Left renal cortex interstitium (tissue), 4 donors: ENCODE data around the gene JAKMIP1. TPM values are rescaled to one million over a fixed set of nuclear protein-coding genes. Genes with fewer than 3 reads are reported as not detected.
"Not testable (repeated sequence)": the region's sequence is repeated elsewhere in the genome, so short reads cannot be mapped to it uniquely, and the experiment has no call there.

Experiments
- DNase-seq, 4 donors: peaks; one replicate each; pipeline ENCODE4 v3.0.0-alpha.2; 2013; ENCODE audit warnings: low read depth in 4 of 4, low spot score in 2 of 4, missing footprints in 1 of 4
- polyA plus RNA-seq, 4 donors: library from polyadenylated mRNA; unstranded; fragments of 120-200 nt; gene quantifications; one replicate each; pipeline ENCODE4 v1.2.1, GENCODE V29; 2013; ENCODE audit not compliant: insufficient read length in 4 of 4

JAKMIP1 gene
- polyA plus RNA-seq, 4 donors = 0.06 to 0.22 (median 0.17) TPM

- DNase-seq = no peak
These were observed 29.5 kb upstream of the JAKMIP1 start for GRCh38 chr4:6229671-6230501.

GRCh38 chr4:6229095-6229494 is 28.7 kb upstream of the JAKMIP1 start:
- no peak for DNase-seq

DNA sequence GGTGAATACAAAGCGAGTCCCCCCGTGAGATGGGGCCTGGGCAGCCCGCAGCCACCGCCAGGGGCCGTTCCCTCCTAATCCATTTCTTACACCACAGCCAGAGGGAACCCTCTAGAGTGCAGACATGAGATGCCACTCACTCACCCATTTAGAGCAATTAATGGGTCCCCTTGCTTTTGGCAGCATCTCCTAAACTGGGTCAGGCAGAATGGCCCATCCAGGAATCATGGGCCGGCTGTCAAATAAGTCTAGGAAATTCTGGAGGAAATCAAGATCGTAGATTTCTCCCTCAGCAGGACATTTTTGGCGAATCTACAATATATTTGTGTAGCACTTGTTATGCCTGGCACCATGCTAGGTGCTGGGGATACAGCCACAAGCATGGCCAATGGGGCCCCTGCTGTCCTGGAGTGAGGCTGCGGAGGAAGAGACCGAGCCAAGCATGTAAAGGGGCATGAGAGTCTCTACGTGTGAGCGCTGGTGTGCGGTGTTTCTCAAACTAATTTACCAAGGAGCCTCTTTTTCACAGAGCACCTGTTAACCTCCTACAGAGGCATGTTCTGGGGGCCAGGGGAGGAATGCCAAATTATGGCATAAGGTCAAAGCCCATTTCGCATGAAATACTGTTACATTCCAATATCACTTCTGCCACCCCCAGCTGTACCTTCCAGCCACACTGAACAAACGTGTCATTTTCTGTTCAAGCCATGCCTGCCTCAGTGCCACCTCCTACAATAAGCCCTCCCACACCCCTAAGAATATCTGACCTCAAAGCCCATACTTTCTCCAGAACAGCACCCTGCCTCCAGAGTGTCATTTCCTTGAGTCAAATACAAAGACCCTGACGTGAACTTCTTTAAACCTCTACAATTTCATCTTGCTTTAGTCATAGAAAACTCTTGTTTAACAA is 28.1 kb upstream of the JAKMIP1 start:
- no peak for DNase-seq

DNA sequence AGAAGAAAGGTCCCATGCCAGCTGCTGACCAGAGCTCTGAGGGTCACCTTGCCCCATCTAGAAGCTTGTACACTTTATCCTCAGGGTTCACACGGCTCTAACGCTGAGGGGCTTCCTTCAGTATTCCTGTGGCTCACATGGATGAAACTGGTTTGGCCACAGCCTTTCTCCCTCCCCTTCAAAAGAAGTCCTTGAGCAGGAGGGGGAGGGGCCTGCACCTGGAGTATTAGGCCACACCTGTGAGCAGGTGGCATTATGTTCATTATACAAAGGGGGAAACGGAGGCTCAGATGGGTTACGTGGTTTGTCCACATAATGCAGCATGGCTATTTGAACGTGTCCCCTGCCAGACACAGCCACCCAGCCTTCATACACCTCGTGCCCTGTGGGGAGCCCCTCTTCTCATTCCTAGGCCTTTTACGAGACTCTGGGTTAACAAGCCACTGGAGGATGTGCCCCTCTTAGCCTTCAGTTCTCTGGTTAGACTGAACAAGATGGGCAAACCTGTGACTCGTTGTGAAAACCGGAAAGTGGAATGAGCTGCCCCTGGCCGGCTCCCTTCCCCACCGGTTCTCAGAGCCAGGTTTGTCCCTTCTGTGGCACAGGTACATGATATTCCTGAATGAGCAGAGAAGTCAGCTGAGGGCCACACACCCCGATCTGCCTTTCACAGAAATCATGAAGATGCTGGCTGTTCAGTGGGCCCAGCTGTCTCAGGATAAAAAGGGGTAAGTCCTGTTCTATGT is 27.2 kb upstream of the JAKMIP1 start:
- DNase-seq = no peak

GRCh38 chr4:6226506-6226905 is 26.2 kb upstream of the JAKMIP1 start:
- DNase-seq = no peak

- DNase-seq = peak in 1 of 4 donors; percentile 68
These were observed 25.1 kb upstream of the JAKMIP1 start for GRCh38 chr4:6225469-6225868.

- DNase-seq = no peak
These were observed 24.4 kb upstream of the JAKMIP1 start for GRCh38 chr4:6224735-6225134.

GRCh38 chr4:6222761-6223292 is 22.5 kb upstream of the JAKMIP1 start:
- DNase-seq = no peak

- no peak for DNase-seq
These were observed 21.8 kb upstream of the JAKMIP1 start for GRCh38 chr4:6221851-6222760.

DNA sequence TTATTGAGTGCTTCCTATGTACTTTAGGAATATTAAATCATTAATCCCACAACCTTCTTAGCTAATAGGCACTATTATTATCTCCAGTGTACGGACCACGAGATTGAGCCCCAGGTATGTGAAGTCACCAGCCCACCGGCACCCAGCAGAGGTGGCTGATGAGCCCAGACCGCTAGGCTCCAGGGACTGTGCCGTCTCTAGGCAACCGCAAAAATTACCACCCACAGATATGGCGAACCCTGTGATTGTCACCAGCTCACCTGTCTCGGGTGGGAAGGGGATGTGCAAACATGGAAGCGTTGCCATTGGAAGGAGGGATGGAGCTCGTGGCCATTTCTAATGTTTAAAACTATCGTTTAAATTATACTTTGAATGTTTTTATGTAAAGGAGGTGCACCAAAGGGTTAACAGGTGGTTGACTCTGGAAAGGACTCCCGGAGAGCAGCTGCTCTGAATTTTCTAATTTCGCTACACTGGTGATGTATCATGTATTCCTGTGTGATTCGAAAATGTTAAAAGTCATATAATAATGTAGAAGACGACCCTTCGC is 21.0 kb upstream of the JAKMIP1 start:
- DNase-seq = no peak

GRCh38 chr4:6217716-6218381 is 17.5 kb upstream of the JAKMIP1 start:
- DNase-seq = no peak

DNA sequence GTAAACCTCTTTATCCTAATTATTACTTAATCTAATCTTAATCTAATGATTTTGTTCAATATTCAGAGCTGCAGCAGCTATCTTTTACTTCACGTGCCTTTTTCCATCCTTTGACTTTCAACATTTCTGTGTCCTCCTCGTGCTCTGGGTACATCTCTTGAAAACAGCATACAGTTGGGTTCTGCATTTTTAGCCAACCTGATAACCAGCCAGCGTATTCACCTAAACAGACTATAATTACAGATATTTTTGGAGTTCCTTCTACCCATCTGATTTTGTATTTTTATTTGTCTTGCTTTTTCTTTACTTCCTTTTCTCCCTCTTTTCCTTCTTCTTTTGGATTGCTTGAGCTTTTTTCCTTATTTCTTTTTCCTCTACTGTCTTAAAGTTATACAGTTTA is 16.2 kb upstream of the JAKMIP1 start:
- no peak for DNase-seq

- DNase-seq = no peak
These were observed 9.6 kb upstream of the JAKMIP1 start for GRCh38 chr4:6209921-6210320.

- not testable (repeated sequence) for DNase-seq
These were observed 8.9 kb upstream of the JAKMIP1 start for GRCh38 chr4:6209291-6209690.

DNA sequence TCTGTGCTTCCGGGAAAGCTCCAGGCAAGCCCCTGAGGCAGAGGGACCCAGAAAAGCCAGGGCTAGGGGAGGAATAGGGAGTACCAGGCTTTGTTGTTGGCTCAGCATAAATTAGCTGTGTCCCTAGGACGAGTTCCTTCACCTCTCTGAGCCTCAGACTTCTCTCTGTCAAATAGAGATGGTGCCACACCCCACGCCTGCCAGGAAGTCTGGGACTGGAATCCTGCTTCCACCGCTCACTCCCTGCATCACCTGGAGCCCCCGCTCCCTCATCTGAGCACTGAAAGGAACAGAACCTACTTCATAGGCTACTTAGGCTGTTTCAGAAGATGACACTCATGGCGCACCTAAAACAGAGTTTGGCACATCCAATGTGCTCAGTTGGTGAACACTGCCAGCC is 8.1 kb upstream of the JAKMIP1 start:
- no peak for DNase-seq

DNA sequence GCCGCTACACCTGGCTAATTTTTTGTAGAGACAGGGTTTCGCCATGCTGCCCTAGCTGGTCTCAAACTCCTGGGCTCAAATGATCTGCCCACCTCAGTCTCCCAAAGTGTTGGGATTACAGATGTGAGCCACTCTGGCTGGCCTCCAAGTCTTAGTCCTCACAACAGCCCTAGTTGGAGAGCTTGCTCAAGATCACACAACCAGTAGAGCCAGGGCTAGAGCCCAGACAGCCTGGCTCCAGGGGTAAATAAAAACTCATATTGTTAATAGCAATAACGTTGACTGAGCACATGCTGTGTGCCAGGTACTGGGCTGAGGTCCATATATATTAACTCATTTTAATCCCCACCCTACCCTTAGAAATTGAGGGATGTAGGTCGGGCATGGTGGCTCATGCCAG is 7.3 kb upstream of the JAKMIP1 start:
- no peak for DNase-seq

GRCh38 chr4:6206771-6207290 is 6.5 kb upstream of the JAKMIP1 start:
- no peak for DNase-seq

DNA sequence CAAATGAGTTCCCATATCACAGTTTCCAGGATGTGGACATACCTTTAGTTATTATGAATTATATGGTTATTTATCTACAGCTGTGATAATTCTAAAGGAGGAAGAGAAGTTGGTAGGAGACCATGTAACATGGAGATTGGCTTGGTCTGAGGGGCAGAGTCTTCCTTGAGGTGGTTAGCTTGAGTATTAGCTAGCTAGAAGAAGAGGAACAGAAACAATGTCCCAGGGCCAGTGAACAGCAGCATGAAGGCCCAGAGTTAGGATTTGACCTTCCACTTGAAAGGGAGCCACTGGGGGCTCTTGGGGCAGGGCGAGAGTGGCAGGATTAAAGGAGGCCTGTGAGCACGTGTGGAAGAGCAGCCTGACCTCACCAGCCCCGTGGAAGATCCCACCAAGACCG is 5.6 kb upstream of the JAKMIP1 start:
- no peak for DNase-seq

DNA sequence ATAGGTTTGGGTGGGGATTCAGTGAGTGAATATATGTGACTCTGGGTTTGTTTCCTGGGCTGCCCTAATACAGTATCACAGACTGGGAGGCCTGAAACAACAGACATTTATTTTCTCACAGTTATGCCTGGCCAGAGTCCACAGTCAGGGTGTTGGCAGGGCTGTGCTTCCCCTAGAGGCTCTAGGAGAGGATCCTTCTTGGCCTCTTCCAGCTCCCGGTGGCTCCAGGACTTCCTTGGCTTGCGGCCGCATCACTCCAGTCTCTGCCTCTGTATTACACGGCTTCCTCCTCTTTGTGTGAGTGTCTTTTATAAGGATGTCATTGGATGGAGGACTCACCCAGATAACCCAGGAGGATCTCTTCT is 5.2 kb upstream of the JAKMIP1 start:
- no peak for DNase-seq
